ENCODE data around the gene DOCK4.

Gene DOCK4

GRCh38 chr7:111711426-111712065, 494.7 kb downstream of the DOCK4 start:
- Histone ChIP-seq H3K36me3 (no peaks in the 10 kb centered on the region), H3K4me1 (no peaks in the 10 kb centered on the region), H3K4me3 (no peak overlapping the region), H3K27ac (no peak overlapping the region), H3K27me3 (no peaks in the 10 kb centered on the region), H3K9me3 (no peaks in the 10 kb centered on the region)
- DNase-seq, result no peak
- TF ChIP-seq, protein P1, sequence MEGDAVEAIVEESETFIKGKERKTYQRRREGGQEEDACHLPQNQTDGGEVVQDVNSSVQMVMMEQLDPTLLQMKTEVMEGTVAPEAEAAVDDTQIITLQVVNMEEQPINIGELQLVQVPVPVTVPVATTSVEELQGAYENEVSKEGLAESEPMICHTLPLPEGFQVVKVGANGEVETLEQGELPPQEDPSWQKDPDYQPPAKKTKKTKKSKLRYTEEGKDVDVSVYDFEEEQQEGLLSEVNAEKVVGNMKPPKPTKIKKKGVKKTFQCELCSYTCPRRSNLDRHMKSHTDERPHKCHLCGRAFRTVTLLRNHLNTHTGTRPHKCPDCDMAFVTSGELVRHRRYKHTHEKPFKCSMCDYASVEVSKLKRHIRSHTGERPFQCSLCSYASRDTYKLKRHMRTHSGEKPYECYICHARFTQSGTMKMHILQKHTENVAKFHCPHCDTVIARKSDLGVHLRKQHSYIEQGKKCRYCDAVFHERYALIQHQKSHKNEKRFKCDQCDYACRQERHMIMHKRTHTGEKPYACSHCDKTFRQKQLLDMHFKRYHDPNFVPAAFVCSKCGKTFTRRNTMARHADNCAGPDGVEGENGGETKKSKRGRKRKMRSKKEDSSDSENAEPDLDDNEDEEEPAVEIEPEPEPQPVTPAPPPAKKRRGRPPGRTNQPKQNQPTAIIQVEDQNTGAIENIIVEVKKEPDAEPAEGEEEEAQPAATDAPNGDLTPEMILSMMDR (IDR thresholded peaks at IDR 0.05), result no peak
- intact Hi-C loops (cut with DNase I; ENCODE audit: low total_unique reads), result no loop called here

DNA sequence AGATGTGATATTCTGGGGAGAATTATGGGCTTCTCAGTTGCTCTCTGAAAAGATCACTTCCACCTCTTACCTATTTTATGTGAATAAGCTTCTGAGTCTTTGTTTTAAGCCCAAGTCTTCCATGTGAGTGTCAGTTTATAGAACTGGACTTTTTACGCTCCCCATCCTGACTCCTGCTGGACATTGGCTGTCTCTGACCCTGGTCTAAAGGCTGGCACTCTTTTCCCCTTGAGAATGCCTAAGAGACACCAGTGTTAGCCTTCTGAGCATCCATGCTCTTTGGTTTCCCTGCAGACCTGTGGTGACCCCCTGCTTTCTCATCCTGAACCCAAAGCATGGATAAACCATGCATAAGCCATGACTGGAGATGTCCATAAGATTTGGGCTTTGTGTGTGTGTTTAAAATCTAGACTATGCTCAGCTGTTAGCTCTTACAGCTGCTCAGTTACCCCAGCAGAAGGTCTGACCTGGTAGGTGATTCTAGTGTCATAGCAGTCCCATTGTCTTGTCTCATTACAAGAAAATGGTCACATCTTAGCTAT, 495.3 kb downstream of the DOCK4 start:
- intact Hi-C loops (cut with DNase I; ENCODE audit: low total_unique reads), result no loop called here
- DNase-seq, result no peak
- H3K36me3 ChIP-seq, result no peaks in the 10 kb centered on the region
- H3K4me3 ChIP-seq, result no peak overlapping the region
- H3K27me3 ChIP-seq, result peaks cover 0 to 3% of the 10 kb centered on the region in 2 donors
- no peaks in the 10 kb centered on the region for H3K4me1 ChIP-seq
- H3K9me3 ChIP-seq, result peaks cover 0 to 2% (median 0%) of the 10 kb centered on the region in 3 donors
- TF ChIP-seq, protein P1 (IDR thresholded peaks at IDR 0.05), result no peak
- no peak overlapping the region for H3K27ac ChIP-seq

- intact Hi-C loops (cut with DNase I; ENCODE audit: low total_unique reads), result no loop called here
- no peak overlapping the region for H3K27ac ChIP-seq
- H3K4me3 ChIP-seq, result no peak overlapping the region
- H3K36me3 ChIP-seq, result no peaks in the 10 kb centered on the region
- H3K4me1 ChIP-seq, result no peaks in the 10 kb centered on the region
- peaks cover 0 to 3% (median 0%) of the 10 kb centered on the region in 3 donors for H3K9me3 ChIP-seq
- TF ChIP-seq, protein P1 (IDR thresholded peaks at IDR 0.05), result no peak
- H3K27me3 ChIP-seq, result peaks cover 0 to 3% of the 10 kb centered on the region in 2 donors
- no peak for DNase-seq
These were observed 498.1 kb downstream of the DOCK4 start for GRCh38 chr7:111708072-111708471.

DNA sequence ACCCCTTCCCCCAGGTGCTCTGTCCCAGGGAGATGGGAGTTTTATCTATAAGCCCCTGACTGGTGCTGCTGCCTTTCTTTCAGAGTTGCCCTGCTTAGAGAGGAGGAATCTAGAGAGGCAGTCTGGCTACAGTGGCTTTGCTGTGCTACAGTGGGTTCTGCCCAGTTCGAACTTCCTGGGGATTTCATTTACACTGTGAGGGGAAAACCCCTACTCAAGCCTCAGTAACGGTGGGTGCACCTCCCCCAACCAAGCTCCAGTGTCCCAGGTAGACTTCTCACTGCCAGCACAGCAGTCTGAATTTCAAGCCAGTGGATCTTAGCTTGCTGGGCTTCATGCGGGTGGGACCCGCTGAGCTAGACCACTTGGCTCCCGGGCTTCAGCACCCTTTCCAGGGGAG, 500.4 kb downstream of the DOCK4 start:
- Histone ChIP-seq H3K9me3 (peaks cover 0 to 3% (median 0%) of the 10 kb centered on the region in 3 donors), H3K4me3 (no peak overlapping the region), H3K4me1 (no peaks in the 10 kb centered on the region), H3K27ac (no peak overlapping the region), H3K36me3 (no peaks in the 10 kb centered on the region), H3K27me3 (peaks cover 0 to 3% of the 10 kb centered on the region in 2 donors)
- DNase-seq, result no peak
- intact Hi-C loops (cut with DNase I; ENCODE audit: low total_unique reads), result no loop called here
- TF ChIP-seq, protein P1 (IDR thresholded peaks at IDR 0.05), result no peak

DNA sequence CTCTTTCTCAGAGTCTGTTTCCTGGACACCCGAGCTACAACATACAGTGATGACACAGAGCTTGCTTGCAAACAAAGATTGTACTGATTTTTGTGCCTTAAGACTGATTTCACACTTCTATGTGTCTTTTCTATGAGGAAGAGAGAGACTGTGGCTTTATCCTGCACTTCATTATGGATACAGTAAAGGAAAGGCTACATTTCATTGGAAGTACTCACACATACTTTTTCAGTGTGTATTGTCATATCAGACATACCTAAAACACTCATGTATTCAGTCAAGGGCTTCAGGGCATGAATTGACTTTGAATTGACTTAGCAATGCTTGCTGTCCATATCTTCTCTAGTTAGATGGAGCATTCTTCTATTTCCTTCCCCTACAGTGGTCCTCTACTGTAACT, 508.4 kb downstream of the DOCK4 start:
- TF ChIP-seq, protein P1 (IDR thresholded peaks at IDR 0.05), result no peak
- Histone ChIP-seq H3K27me3 (no peaks in the 10 kb centered on the region), H3K9me3 (no peaks in the 10 kb centered on the region), H3K4me3 (no peak overlapping the region), H3K27ac (no peak overlapping the region), H3K4me1 (no peaks in the 10 kb centered on the region), H3K36me3 (no peaks in the 10 kb centered on the region)
- no peak for DNase-seq
- intact Hi-C loops (cut with DNase I; ENCODE audit: low total_unique reads), result no loop called here
